HG02938 (cell line): ENCODE measurements around the gene CYTH4.
"Not testable (repeated sequence)": the region's sequence is repeated elsewhere in the genome, so short reads cannot be mapped to it uniquely, and the experiment has no call there.

Source experiments
- ATAC-seq: cut with Tn5 transposase; IDR thresholded peaks from one replicate; pipeline ENCODE4 v1.9.1; 2021; ENCODE audit warnings: mild to moderate bottlenecking, moderate library complexity; ENCODE audit not compliant: unreplicated experiment

The CYTH4 gene

DNA sequence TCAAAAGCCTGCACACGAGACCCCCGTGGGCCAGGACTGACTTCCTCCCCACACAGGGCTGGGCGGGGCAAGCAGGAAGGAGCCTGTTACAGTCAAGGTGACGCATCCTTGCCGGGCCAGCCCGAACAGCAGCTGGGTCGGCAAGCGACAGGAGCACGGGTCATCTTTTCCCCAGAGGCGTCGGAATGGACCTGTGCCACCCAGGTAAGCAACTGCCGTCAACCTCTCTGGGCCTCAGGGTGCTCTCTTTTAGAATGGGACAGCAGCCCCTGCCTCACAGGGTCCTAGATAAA, at the start of gene CYTH4:
CYTH4 (plus strand) TSS at position 124 of the 293 bp plus-strand sequence; CDS start at position 186, 62 bp downstream.
- no peak for ATAC-seq

- ATAC-seq = not testable (repeated sequence)
Measured at GRCh38 chr22:37233371-37233750, 48.9 kb upstream of the CYTH4 start.

- ATAC-seq = no peak
Measured at GRCh38 chr22:37233751-37234631, 48.3 kb upstream of the CYTH4 start.

DNA sequence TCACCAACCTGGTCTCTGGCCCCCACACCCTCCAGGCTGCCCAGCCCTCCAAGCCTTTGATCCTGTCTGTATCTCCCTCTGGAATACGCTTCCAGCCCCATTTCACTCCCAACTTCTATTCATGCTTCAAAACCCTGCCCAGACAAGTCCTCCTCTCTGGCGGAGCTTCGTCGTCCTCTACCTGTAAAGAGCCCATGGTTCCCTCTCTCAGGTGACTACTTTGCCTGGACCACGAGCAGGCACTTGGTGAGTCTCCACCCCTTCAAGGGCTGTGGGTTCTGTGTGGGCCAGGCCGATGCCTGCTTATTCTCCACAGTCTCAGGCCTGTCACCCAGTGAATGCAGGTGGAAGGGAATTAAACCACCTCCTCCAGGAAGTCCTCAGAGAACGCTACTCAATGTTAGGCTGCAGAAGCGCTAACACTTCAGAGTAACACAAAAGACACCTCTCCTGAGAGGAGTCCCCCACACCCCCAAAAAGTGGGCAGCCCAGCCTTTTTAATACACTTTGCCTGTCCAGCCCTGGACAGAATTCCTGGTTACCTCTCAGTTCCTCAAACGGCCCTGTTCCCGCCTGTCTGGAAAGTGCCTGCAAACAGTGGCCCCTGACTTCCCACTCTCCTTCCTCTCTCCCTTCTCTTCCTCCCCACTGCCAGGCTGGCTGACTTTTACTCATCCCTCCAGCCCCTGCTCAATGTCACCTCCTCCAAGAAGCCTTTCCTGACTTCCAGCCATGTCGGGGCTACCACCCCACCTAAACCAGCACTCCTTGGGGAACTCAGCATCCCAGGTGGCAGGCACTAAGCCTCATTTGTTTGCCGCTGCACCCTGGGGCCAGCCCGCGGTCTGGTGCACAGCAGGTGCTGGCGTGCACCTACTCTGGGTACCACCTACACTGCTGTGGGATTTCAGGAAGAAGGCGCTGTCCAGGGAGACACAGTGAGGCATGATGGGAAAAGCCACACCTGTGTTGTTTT, 47.3 kb upstream of the CYTH4 start:
- no peak for ATAC-seq

DNA sequence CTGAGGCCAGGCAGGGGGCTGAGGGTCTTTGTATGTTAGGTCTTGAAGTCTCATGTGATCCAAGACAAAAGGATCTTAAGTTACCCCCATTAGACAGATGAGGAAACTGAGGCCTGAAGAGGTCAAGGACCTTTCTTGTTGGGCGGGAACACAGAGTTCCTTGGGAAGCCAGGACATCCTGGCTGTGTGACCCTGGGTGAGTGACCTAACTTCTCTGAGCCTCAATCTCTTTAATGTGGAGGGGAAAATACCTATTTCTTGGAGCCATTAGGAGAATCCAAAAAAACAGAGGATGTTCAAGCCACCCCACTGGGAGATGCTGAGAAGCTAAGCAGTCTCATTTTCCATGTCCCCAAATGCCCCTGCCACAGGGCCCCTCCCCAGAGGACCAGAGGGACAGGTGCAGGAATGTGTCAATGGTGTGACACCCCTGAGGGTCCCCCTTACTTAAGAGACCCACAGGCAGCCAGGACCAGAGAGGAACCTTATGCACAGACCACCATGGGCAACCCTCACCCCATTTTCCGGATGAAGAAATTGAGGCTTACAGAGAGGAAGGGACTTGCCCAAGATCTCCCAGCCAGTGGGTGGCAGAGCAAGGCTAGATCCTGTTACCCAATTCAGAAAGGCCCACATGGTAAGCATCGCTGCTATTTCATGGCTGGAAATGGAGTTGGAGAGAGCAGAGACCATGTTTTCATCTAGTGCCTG, 46.3 kb upstream of the CYTH4 start:
- no peak for ATAC-seq

- ATAC-seq = no peak
Measured at GRCh38 chr22:37237371-37238268, 44.7 kb upstream of the CYTH4 start.

GRCh38 chr22:37239336-37240239, 42.7 kb upstream of the CYTH4 start:
- ATAC-seq = no peak

DNA sequence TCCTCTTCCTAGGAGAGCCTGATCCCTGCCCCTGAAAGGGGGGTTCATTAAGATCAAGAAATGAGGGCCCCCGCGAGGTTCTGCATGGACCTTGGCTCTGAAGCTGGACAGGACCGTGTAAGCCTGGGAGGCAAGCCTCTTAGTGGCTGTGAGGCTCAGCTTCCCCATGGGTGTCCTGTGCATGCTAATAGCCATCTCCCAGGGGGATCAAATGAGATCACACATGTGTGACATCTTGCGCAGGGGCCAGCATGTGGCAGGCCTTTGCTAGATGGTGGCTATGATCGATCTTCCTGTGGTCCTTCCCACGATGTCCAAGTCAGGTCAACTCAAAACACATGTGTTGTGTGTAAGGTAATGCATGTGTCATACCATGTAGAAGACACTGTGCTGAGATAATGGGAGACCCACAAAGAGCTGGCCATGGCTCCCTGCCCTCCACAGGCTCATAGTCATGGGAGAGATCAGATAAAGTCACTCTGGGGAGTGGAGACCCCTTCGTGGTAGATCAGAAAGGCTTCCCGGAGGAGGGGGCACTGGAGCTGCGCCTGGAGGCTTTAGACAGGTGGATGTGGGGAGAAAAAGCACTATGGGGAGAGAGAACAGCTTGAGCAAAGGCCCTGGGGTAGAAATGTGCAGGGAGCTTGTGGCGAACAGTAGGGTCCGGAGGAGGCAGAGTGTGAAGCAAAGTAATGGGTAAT, 41.9 kb upstream of the CYTH4 start:
- no peak for ATAC-seq

DNA sequence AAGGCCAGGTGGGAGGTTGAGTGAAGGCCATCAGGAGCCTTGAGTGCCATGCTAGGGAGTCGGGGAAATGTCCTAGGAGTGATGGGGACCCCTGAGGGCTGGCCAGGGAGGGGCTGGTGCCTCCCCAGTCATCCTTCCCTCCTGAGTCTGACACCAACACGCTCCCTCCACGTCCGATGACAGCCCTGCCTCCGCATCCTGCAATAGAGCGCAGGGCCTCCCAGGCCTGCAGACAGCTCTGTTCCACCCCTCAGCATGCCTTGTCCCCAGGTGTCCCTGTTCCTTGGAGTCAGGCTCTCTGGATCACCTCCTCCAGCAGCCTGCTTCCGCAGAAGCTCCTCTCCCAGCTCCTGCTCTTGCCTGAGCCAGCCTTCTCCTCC, 41.4 kb upstream of the CYTH4 start:
- ATAC-seq = no peak

GRCh38 chr22:37241351-37242142, 40.8 kb upstream of the CYTH4 start:
- ATAC-seq = no peak

DNA sequence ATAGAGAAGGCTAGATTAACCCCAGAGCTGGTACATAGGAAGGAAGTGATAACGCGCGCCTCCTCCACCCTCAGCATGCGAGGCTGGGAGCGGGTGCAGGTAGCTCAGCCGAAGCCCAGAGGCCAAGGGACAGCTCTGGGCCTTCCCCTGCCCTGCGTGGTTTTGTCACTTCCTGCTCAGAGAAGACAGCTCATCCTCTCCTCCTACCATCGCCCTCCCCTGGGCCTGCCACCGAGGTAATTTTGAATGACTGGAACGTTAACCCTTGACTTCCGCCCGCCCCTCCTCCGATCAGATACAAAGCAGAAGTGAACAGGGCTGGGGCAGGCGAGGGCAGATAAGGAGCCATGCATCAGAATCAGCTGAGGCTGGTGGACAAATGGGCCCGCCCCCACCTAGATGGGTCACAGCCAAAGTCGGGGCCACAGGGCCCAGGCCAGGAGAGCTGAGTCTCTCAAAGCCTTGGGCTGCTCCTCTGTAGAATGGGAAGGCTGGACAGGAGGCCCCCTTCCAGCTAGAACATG, 39.9 kb upstream of the CYTH4 start:
- peak; percentile 50 for ATAC-seq

DNA sequence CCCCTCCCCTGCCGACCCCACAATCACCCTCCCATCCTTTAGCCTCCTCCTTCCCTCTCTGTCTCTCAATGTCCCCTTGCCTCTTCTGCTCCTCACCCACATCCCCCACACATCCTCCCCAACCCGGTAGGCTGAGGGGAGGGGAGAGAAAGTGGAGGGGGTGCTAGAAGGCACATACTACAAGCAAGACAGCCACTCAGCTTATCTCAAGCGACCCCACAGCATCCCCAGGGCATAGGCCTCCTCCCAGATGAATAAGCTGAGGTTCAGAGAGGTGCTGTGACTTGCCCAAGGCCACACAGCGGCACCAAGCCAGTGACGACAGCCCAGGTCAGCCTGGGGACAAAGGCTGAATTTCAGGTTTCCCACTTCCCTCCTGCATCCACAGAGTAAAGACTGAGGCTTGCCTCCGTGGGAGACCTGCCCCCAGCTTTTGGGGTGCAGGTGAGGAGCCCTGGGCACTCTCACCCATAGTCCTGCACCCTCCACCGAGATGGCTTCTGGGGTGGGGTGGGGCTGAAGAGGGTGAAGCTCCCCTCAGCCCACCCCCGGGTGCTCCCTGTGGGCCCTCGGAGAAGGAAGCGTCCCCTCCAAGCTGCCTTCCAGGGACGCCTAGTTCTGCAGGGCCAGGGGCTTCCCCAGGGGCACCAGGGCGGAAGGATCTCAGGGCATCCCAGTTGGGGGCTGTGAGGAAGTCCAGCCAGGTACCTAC, 38.8 kb upstream of the CYTH4 start:
- no peak for ATAC-seq

DNA sequence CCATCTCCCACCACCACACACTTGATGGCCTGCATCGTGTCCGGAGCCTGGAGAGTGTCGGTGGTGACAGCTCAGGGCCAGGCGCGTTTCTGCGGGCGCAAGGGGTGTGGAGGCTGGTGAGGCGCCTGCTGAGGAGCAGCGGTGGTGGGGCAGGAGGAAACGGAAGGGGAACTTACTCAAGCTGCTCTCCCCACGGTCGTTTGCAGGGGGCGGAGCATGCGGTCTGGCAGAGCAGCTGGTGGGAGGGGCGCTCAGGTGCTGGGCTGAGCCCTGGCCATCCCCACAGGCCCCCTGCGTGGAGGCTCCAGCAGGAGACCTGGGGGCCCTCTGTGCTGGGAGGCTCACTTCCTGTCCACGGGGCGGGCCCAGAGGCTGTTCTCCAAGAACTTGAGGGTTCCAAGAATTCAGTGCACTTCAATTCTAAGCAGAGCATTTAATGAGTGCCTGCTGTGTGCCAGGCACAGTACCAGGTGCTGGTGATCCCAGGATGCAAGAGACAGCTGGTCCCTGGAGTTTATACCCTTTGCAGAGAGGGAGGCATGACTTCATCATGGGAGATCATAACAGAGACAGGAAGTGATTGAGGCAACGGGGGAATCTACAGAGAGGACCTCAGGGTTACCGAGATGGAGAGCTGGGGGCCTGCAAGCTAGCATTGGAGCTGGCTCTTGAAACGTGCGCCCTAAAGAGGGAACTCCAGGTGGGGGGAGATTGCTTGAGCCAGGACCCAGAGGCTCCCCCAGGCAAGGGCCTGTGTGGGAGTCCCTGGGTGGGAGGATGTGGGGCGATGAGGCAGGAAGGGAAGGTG, 38.0 kb upstream of the CYTH4 start, which contains the start of gene RAC2:
RAC2 (minus strand) TSS at position 156 of the 808 bp plus-strand sequence; CDS start at position 35, 121 bp downstream.
- peak; percentile 34 for ATAC-seq

DNA sequence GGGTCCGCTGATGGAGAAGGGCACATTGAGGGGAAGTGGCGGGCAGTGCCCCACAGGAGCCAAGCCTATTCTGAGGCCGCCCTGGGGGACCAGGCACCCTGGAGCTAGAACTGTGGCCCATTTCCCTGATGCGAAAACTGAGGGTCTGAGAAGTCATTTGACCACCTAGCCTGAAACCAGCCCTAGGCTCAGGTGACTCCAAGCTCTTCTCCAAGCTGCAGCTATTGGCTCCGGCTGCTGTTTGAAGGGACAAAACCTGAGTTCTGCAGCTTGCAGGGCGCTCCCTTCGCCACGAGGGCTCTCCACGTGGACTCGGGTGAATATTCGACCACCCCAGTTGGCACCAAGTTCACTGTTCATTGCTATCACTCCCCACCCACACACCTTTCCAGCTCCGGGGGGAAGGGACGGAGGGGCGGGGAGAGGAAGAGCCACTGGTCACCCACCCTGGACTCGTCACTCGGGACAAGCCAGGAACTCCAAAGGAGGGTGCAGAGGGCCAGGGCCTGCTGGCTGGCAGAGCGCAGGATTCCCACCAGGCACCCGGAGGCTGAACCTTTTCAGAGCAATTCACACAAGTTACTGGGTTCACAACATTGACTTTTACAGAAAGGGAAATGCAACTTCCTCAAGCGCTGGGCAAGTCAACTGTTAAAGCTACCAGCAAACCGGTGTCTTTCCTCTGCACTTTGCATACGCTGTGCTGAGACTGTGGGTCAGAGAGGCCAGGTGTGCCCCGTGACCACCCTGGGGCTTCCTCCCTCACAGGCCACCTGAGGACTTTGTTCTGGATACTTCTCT, 37.2 kb upstream of the CYTH4 start:
- ATAC-seq = no peak

- ATAC-seq = no peak
Measured at GRCh38 chr22:37245740-37246139, 36.6 kb upstream of the CYTH4 start.
